ENCODE results near the gene CLBA1.

GRCh38 chr14:104953896-104954656 lies 31.5 kb upstream of the CLBA1 start:
- no peak for TF ChIP-seq GATA2 (IDR thresholded peaks at IDR 0.05; ENCODE audit: low read depth, low read length)
- TF ChIP-seq GATA3 (IDR thresholded peaks at IDR 0.05; ENCODE audit: low read depth, low read length), result no peak
